ENCODE measurements around the gene PSMD4.

GRCh38 chr1:151315565-151316235, 61.2 kb downstream of the PSMD4 start:
- TF ChIP-seq, protein P1, sequence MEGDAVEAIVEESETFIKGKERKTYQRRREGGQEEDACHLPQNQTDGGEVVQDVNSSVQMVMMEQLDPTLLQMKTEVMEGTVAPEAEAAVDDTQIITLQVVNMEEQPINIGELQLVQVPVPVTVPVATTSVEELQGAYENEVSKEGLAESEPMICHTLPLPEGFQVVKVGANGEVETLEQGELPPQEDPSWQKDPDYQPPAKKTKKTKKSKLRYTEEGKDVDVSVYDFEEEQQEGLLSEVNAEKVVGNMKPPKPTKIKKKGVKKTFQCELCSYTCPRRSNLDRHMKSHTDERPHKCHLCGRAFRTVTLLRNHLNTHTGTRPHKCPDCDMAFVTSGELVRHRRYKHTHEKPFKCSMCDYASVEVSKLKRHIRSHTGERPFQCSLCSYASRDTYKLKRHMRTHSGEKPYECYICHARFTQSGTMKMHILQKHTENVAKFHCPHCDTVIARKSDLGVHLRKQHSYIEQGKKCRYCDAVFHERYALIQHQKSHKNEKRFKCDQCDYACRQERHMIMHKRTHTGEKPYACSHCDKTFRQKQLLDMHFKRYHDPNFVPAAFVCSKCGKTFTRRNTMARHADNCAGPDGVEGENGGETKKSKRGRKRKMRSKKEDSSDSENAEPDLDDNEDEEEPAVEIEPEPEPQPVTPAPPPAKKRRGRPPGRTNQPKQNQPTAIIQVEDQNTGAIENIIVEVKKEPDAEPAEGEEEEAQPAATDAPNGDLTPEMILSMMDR (IDR thresholded peaks at IDR 0.05): no peak
- no peak for TF ChIP-seq EZH2 (IDR thresholded peaks at IDR 0.05)

Data from neural progenitor cell (in vitro differentiated cells).